Muscle of leg (tissue), 16 donors: Measurements from ENCODE around the gene CAPN10. TPM values are rescaled to one million over a fixed set of nuclear protein-coding genes. Genes with fewer than 3 reads are reported as not detected.
"Not testable (repeated sequence)": the region's sequence is repeated elsewhere in the genome, so short reads cannot be mapped to it uniquely, and the experiment has no call there.

Experiments used
- DNase-seq: peaks from one replicate; pipeline ENCODE4 v3.0.0; 2013
- H3K27ac ChIP-seq: one replicate; pipeline ENCODE4 v1.5.1; 2013; ENCODE audit warnings: mild to moderate bottlenecking, low read length, control low read depth
- H3K27me3 ChIP-seq: one replicate; pipeline ENCODE4 v1.6.1; 2013; ENCODE audit warnings: low read length; ENCODE audit not compliant: control insufficient read depth, insufficient read depth
- H3K36me3 ChIP-seq: one replicate; pipeline ENCODE4 v1.6.1; 2013; ENCODE audit warnings: low read length; ENCODE audit not compliant: control insufficient read depth, insufficient read depth
- H3K4me1 ChIP-seq: one replicate; pipeline ENCODE4 v1.6.1; 2013; ENCODE audit warnings: low read length; ENCODE audit not compliant: control insufficient read depth, insufficient read depth
- H3K4me3 ChIP-seq: one replicate; pipeline ENCODE4 v1.5.1; 2013; ENCODE audit warnings: low read length, control low read depth
- H3K9me3 ChIP-seq: replicated peaks from 2 replicates; pipeline ENCODE4 v1.6.1; 2013; ENCODE audit warnings: low read depth, low read length; ENCODE audit not compliant: control insufficient read depth
- WGBS: methylation state at CpG from one replicate; pipeline ENCODE4 v1.1.5; 2013; ENCODE audit warnings: missing lambda C conversion rate; ENCODE audit not compliant: insufficient coverage; 5-methylcytosine and 5-hydroxymethylcytosine counted together
- long read RNA-seq, 11 donors: transcript quantifications; one replicate each; lab custom pipeline, GENCODE V29; 2026
- polyA plus RNA-seq, 8 donors: library from polyadenylated mRNA; unstranded; fragments of 120-200 nt; gene quantifications; one replicate each; pipeline versions ENCODE4 v1.2.1 to v1.2.3, GENCODE V29; 2013; ENCODE audit warnings: inconsistent platforms in 1 of 8, low replicate concordance in 1 of 8; ENCODE audit not compliant: insufficient read length in 8 of 8, insufficient read depth in 1 of 8
- total RNA-seq: library from RNA; stranded (reverse); fragments of 120-200 nt; gene quantifications from one replicate; pipeline ENCODE4 v1.2.4, GENCODE V29; 2013

The CAPN10 gene, protein sequence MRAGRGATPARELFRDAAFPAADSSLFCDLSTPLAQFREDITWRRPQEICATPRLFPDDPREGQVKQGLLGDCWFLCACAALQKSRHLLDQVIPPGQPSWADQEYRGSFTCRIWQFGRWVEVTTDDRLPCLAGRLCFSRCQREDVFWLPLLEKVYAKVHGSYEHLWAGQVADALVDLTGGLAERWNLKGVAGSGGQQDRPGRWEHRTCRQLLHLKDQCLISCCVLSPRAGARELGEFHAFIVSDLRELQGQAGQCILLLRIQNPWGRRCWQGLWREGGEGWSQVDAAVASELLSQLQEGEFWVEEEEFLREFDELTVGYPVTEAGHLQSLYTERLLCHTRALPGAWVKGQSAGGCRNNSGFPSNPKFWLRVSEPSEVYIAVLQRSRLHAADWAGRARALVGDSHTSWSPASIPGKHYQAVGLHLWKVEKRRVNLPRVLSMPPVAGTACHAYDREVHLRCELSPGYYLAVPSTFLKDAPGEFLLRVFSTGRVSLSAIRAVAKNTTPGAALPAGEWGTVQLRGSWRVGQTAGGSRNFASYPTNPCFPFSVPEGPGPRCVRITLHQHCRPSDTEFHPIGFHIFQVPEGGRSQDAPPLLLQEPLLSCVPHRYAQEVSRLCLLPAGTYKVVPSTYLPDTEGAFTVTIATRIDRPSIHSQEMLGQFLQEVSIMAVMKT
- total RNA-seq = 18.9 TPM
- polyA plus RNA-seq = 10 to 100 TPM; 14.2 to 23.6 (median 17.1) TPM
- long read RNA-seq, donor 1, partial matches to known transcripts = 0 of 3 reads
- long read RNA-seq, donor 1, other reads (novel, unspliced or antisense) = 0 of 3 reads
- long read RNA-seq, donor 2 = 0 reads
- long read RNA-seq, donor 3, partial matches to known transcripts = 0 of 1 reads
- long read RNA-seq, donor 3, other reads (novel, unspliced or antisense) = 0 of 1 reads
- long read RNA-seq, donor 4, partial matches to known transcripts = 0 of 1 reads
- long read RNA-seq, donor 4, other reads (novel, unspliced or antisense) = 0 of 1 reads
- long read RNA-seq, donor 5, partial matches to known transcripts = 0 of 7 reads
- long read RNA-seq, donor 5, other reads (novel, unspliced or antisense) = 0 of 7 reads
- long read RNA-seq, donor 6, partial matches to known transcripts = 0 of 1 reads
- long read RNA-seq, donor 6, other reads (novel, unspliced or antisense) = 0 of 1 reads
- long read RNA-seq, donor 7, partial matches to known transcripts = 0 of 1 reads
- long read RNA-seq, donor 7, other reads (novel, unspliced or antisense) = 0 of 1 reads
- long read RNA-seq, donor 8, partial matches to known transcripts = 0 of 1 reads
- long read RNA-seq, donor 8, other reads (novel, unspliced or antisense) = 0 of 1 reads
- long read RNA-seq, donor 9 = 0 reads
- long read RNA-seq, donor 10, partial matches to known transcripts = 0 of 3 reads
- long read RNA-seq, donor 10, other reads (novel, unspliced or antisense) = 0 of 3 reads
- long read RNA-seq, donor 11, partial matches to known transcripts = 0 of 1 reads
- long read RNA-seq, donor 11, other reads (novel, unspliced or antisense) = 0 of 1 reads

GRCh38 chr2:240586198-240586918 lies at the start of gene CAPN10:
CAPN10 (plus strand) TSS chr2:240586734; CDS start chr2:240586912, 178 bp downstream.
- peaks cover 30% of the 10 kb centered on the region for H3K4me1 ChIP-seq
- H3K27me3 ChIP-seq = no peaks in the 10 kb centered on the region
- H3K36me3 ChIP-seq = peaks cover 29% of the 10 kb centered on the region
- under 1% methylated on average over 88 of the region's 88 CpGs for WGBS
- peak within 1 kb of the TSS; percentile 95 for H3K27ac ChIP-seq
- H3K4me3 ChIP-seq = peak within 1 kb of the TSS; percentile 78
- peak; percentile 99 for DNase-seq
- H3K9me3 ChIP-seq = peaks cover 1% of the 10 kb centered on the region

- no peaks in the 10 kb centered on the region for H3K27me3 ChIP-seq
- H3K27ac ChIP-seq = no peak overlapping the region
- DNase-seq = no peak
- no peaks in the 10 kb centered on the region for H3K4me1 ChIP-seq
- no peaks in the 10 kb centered on the region for H3K9me3 ChIP-seq
- WGBS = 90% methylated on average over 35 of the region's 43 CpGs
- peaks cover 14% of the 10 kb centered on the region for H3K36me3 ChIP-seq
- H3K4me3 ChIP-seq = no peak overlapping the region
Observed at GRCh38 chr2:240538031-240538780, 48.3 kb upstream of the CAPN10 start.

DNA sequence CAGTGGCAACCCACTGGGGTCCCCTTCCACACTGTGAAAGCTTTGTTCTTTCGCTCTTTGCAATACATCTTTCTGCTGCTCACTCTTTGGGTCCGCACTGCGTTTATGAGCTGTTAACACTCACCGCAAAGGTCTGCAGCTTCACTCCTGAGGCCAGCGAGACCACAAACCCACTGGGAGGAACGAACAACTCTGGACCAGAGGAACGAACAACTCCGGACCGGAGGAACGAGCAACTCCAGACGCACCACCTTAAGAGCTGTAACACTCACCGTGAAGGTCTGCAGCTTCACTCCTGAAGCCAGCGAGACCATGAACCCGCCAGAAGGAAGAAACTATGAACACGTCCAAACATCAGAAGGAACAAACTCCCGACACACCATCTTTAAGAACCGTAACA lies 47.4 kb upstream of the CAPN10 start:
- H3K4me3 ChIP-seq, H3K9me3 ChIP-seq, H3K27ac ChIP-seq, DNase-seq, H3K27me3 ChIP-seq, H3K4me1 ChIP-seq: not testable (repeated sequence)
- peaks cover 14% of the 10 kb centered on the region for H3K36me3 ChIP-seq
- WGBS = 96% methylated on average over 15 of the region's 17 CpGs

DNA sequence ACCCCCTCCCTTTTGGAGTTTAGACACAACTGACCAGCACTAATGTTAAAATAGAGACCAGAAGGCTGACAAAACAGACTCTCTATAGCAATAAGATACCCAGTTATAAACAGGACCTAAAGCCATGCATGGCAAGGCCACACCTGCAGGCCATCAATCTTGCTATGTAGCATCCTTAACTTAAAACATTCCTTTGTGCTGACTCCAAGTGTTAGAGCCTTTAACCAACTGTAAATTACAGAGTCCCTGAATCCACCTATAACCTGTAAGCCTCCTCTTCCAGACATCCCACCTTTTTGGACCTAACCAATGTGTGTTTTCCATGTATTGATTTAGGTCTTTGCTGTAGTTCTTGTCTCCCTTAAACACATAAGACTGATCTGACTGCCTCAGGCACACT lies 46.6 kb upstream of the CAPN10 start:
- Histone ChIP-seq H3K36me3 (peaks cover 14% of the 10 kb centered on the region), H3K4me1 (no peaks in the 10 kb centered on the region), H3K4me3 (no peak overlapping the region), H3K27me3 (no peaks in the 10 kb centered on the region), H3K9me3 (no peaks in the 10 kb centered on the region), H3K27ac (no peak overlapping the region)
- no peak for DNase-seq

GRCh38 chr2:240551288-240551687 lies 35.2 kb upstream of the CAPN10 start:
- Histone ChIP-seq H3K36me3 (peaks cover 23% of the 10 kb centered on the region), H3K27ac (no peak overlapping the region), H3K4me1 (peaks cover 3% of the 10 kb centered on the region), H3K27me3 (no peaks in the 10 kb centered on the region), H3K4me3 (no peak overlapping the region), H3K9me3 (peaks cover 2% of the 10 kb centered on the region)
- DNase-seq = no peak
- 96% methylated on average over 3 of the region's 4 CpGs for WGBS

GRCh38 chr2:240551811-240552210 lies 34.7 kb upstream of the CAPN10 start:
- no peak for DNase-seq
- Histone ChIP-seq H3K4me1 (peaks cover 4% of the 10 kb centered on the region), H3K27me3 (no peaks in the 10 kb centered on the region), H3K9me3 (peaks cover 2% of the 10 kb centered on the region), H3K4me3 (no peak overlapping the region), H3K36me3 (peaks cover 23% of the 10 kb centered on the region), H3K27ac (no peak overlapping the region)
- WGBS = no CpG with 5 or more reads among the region's 1 CpG

DNA sequence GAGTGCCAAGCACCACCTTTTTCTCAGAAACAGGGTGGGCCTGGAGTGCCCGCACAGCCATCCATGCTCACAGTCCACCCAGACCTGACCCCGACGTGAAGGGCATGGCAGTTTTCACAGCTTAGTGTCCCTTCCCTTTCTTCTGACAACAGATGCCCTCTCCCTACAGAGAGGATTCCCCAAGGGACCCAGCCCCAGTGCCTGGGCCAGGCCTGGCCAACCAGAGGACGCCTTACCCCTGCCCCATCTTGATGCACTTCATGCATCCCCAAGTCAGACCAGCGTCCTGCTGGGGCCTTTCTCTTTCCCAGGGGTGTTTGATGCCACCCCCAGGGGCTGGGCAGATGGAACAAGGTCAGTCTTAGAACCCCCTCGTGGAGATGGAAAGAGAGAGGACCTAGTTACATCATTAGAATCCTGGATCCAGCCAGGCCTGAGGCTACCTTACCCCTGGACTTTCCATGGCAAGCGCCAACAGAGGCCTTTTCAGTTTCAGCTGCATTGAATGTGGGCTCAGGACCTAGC lies 32.5 kb upstream of the CAPN10 start:
- Histone ChIP-seq H3K27ac (no peak overlapping the region), H3K27me3 (peaks cover 4% of the 10 kb centered on the region), H3K9me3 (peaks cover 2% of the 10 kb centered on the region), H3K4me3 (no peak overlapping the region), H3K36me3 (peaks cover 23% of the 10 kb centered on the region), H3K4me1 (peaks cover 20% of the 10 kb centered on the region)
- no peak for DNase-seq
- 90% methylated on average over 5 of the region's 7 CpGs for WGBS

DNA sequence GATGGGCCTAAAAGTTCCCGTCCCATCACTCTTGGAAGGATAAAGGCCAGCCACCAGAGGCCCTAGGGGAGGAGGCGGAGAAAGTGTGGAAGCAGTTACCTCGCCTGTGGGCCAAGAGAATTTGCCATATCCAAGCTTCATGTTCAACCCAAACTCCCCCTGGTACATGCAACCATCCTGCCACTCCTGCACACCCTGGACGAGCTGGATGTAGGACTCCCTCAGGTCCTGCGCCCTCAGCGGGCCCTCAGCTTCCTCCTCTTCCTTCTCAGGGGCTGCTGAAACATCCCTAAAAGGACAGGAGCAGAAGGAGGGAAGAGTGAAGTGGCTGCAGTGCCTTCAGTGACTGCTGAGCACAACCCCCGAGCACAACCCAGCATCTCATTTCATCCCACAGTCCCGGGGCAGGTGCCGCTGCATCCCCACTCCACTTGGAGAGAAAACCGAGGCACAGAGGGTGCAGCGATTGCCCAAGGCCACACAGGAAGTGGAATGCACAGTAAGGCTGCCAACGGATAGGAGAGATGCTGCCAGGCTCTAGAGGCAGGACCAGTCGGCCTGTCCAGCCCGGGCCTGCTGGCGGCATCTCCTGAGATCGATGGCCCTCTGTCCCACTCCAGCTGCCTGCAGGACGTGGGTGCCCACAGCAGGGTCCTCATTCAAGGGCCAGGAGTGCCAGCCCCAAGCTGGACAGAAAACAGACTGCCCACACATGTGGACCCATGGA lies 31.6 kb upstream of the CAPN10 start:
- H3K36me3 ChIP-seq = peaks cover 23% of the 10 kb centered on the region
- WGBS = 86% methylated on average over 10 of the region's 17 CpGs
- H3K27ac ChIP-seq = no peak overlapping the region
- peaks cover 27% of the 10 kb centered on the region for H3K4me1 ChIP-seq
- peaks cover 4% of the 10 kb centered on the region for H3K27me3 ChIP-seq
- no peak overlapping the region for H3K4me3 ChIP-seq
- DNase-seq = no peak
- H3K9me3 ChIP-seq = peaks cover 2% of the 10 kb centered on the region
